Neural cell (in vitro differentiated cells): ENCODE measurements around the gene PEAR1. TPM values are rescaled to one million over a fixed set of nuclear protein-coding genes. Genes with fewer than 3 reads are reported as not detected.

ENCODE experiments used
- H2AFZ ChIP-seq: fragments of 200-600, 300-800 bp; sonication (generic), shearing (Covaris generic); 2 replicates; pipeline ENCODE4 v1.6.0; 2014; ENCODE audit warnings: low read depth, mild to moderate bottlenecking, antibody characterized with exemption, low read length, moderate library complexity
- H3F3A ChIP-seq: fragments of 200-600 bp; shearing (Covaris generic); 2 replicates; pipeline ENCODE4 v1.6.1; 2016; ENCODE audit warnings: mild to moderate bottlenecking, moderate library complexity, mixed read lengths, antibody characterized with exemption, low read length; ENCODE audit not compliant: insufficient read depth, poor library complexity, severe bottlenecking
- H3K27ac ChIP-seq: fragments of 200-600, 300-800 bp; sonication (generic), shearing (Covaris generic); 2 replicates; pipeline ENCODE4 v1.5.1; 2014; ENCODE audit warnings: mild to moderate bottlenecking, low read length, moderate library complexity
- H3K27me3 ChIP-seq: fragments of 300-800, 200-600 bp; sonication (generic), shearing (Covaris generic); 2 replicates; pipeline ENCODE4 v1.6.0; 2014; ENCODE audit warnings: mild to moderate bottlenecking, low read depth, low read length, moderate library complexity; ENCODE audit not compliant: insufficient read depth
- H3K36me3 ChIP-seq: fragments of 300-800, 200-600 bp; sonication (generic), shearing (Covaris generic); 2 replicates; pipeline ENCODE4 v1.5.1; 2014; ENCODE audit warnings: mild to moderate bottlenecking, antibody characterized with exemption, low read length, moderate library complexity; ENCODE audit not compliant: insufficient read depth
- H3K4me2 ChIP-seq: fragments of 300-800, 200-600 bp; sonication (generic), shearing (Covaris generic); 2 replicates; pipeline ENCODE4 v1.6.0; 2014; ENCODE audit warnings: mild to moderate bottlenecking, low read length
- H3K4me3 ChIP-seq: fragments of 300-800, 200-600 bp; sonication (generic), shearing (Covaris generic); 2 replicates; pipeline ENCODE4 v1.5.1; 2014; ENCODE audit warnings: mild to moderate bottlenecking, low read length, moderate library complexity
- H3K79me2 ChIP-seq: fragments of 200-600 bp; shearing (Covaris generic); replicated peaks from 2 replicates; pipeline ENCODE4 v1.6.0; 2014; ENCODE audit warnings: mild to moderate bottlenecking, low read length, moderate library complexity; ENCODE audit not compliant: insufficient read depth
- H3K9ac ChIP-seq: fragments of 300-800, 200-600 bp; sonication (generic), shearing (Covaris generic); 2 replicates; pipeline ENCODE4 v1.6.1; 2016; ENCODE audit warnings: mild to moderate bottlenecking, low read length, mixed read lengths
- H3K9me2 ChIP-seq: fragments of 200-600 bp; shearing (Covaris generic); 2 replicates; pipeline ENCODE4 v1.6.1; 2016; ENCODE audit warnings: mild to moderate bottlenecking, low read length, mixed read lengths; ENCODE audit not compliant: insufficient read depth
- H3K9me3 ChIP-seq: fragments of 200-600, 300-800 bp; sonication (generic), shearing (Covaris generic); 2 replicates; pipeline ENCODE4 v1.6.1; 2016; ENCODE audit warnings: mild to moderate bottlenecking, mixed run types, low read length, moderate library complexity, mixed read lengths
- H4K20me1 ChIP-seq: fragments of 200-600 bp; shearing (Covaris generic); 2 replicates; pipeline ENCODE4 v1.6.1; 2016; ENCODE audit warnings: mild to moderate bottlenecking, mixed run types; ENCODE audit not compliant: insufficient read depth
- CTCF ChIP-seq: fragments of 450-650 bp; IDR thresholded peaks from 2 replicates; pipeline ENCODE4 v1.5.1; 2014; ENCODE audit warnings: antibody characterized with exemption, mild to moderate bottlenecking, moderate library complexity; ENCODE audit not compliant: poor library complexity, severe bottlenecking
- EP300 ChIP-seq: fragments of 450-650 bp; conservative IDR thresholded peaks from 2 replicates; pipeline ENCODE4 v1.6.1; 2014; ENCODE audit warnings: antibody characterized with exemption, mild to moderate bottlenecking, moderate library complexity; ENCODE audit not compliant: poor library complexity, severe bottlenecking
- EZH2 ChIP-seq: fragments of 200-600, 300-800 bp; shearing (Covaris generic), sonication (generic); IDR thresholded peaks from 2 replicates; pipeline ENCODE4 v1.6.1; 2014; ENCODE audit warnings: antibody characterized with exemption, low read length, borderline replicate concordance, mild to moderate bottlenecking; ENCODE audit not compliant: insufficient read depth, poor library complexity, severe bottlenecking
- MXI1 ChIP-seq: fragments of 450-650 bp; conservative IDR thresholded peaks from 2 replicates; pipeline ENCODE4 v1.6.1; 2014; ENCODE audit warnings: antibody characterized with exemption, mild to moderate bottlenecking; ENCODE audit not compliant: poor library complexity, severe bottlenecking
- POLR2AphosphoS5 ChIP-seq: IDR thresholded peaks from 2 replicates; pipeline ENCODE4 v1.6.1; 2012
- RAD21 ChIP-seq: fragments of 450-650 bp; conservative IDR thresholded peaks from 2 replicates; pipeline ENCODE4 v1.6.1; 2014; ENCODE audit warnings: antibody characterized with exemption, mild to moderate bottlenecking, moderate library complexity
- REST ChIP-seq: IDR thresholded peaks from 2 replicates; pipeline ENCODE4 v1.6.1; 2012; ENCODE audit warnings: borderline replicate concordance
- SMC3 ChIP-seq: fragments of 450-650 bp; conservative IDR thresholded peaks from 2 replicates; pipeline ENCODE4 v1.6.1; 2014; ENCODE audit warnings: antibody characterized with exemption, mild to moderate bottlenecking, moderate library complexity; ENCODE audit not compliant: poor library complexity
- TAF1 ChIP-seq: IDR thresholded peaks from 2 replicates; pipeline ENCODE4 v1.6.1; 2012; ENCODE audit warnings: low read depth
- polyA minus RNA-seq: library from RNA; depleted of rRNA, polyadenylated mRNA; stranded (reverse); fragments of >200 nt; gene quantifications from 2 replicates; pipeline ENCODE4 v1.2.3, GENCODE V29; 2014
- polyA plus RNA-seq: library from polyadenylated mRNA; depleted of rRNA; stranded (reverse); fragments of >200 nt; gene quantifications from 2 replicates; pipeline ENCODE4 v1.2.3, GENCODE V29; 2014

PEAR1 gene
- not detected in 2 replicates for polyA plus RNA-seq
- not detected in 2 replicates for polyA minus RNA-seq

GRCh38 chr1:156893048-156893953, at the start of gene PEAR1:
Gene PEAR1 (plus strand): TSS chr1:156893718. CDS start chr1:156903927, 10,209 bp downstream.
- Histone ChIP-seq H3K27ac (no peak within 1 kb of the TSS), H3K9me3 (no peaks in the 10 kb centered on the region), H3K79me2 (no peaks in the 10 kb centered on the region), H3K9me2 (no peaks in the 10 kb centered on the region), H3K4me2 (no peak within 1 kb of the TSS), H3F3A (no peaks in the 10 kb centered on the region), H3K36me3 (no peaks in the 10 kb centered on the region), H3K9ac (no peak within 1 kb of the TSS), H3K4me3 (no peak within 1 kb of the TSS), H2AFZ (no peak within 1 kb of the TSS), H3K27me3 (peaks cover 46% of the 10 kb centered on the region), H4K20me1 (no peaks in the 10 kb centered on the region)
- TF ChIP-seq EZH2 (no peak), RAD21 (no peak), EP300 (no peak), POLR2AphosphoS5 (no peak)

GRCh38 chr1:156844102-156844501, 49.4 kb upstream of the PEAR1 start:
- Histone ChIP-seq H3K27me3 (peaks cover 61% of the 10 kb centered on the region), H3K36me3 (no peaks in the 10 kb centered on the region), H3K79me2 (no peaks in the 10 kb centered on the region), H3K27ac (no peak overlapping the region), H3K9me2 (no peaks in the 10 kb centered on the region), H3K9ac (no peak overlapping the region), H3F3A (no peaks in the 10 kb centered on the region), H3K4me3 (no peak overlapping the region), H3K4me2 (no peak overlapping the region), H2AFZ (no peak overlapping the region), H4K20me1 (no peaks in the 10 kb centered on the region), H3K9me3 (no peaks in the 10 kb centered on the region)
- TF ChIP-seq POLR2AphosphoS5 (no peak), TAF1 (no peak), SMC3 (no peak), MXI1 (no peak), EZH2 (no peak), RAD21 (no peak), CTCF (no peak), REST (no peak)
